Mammary epithelial cell (primary cell): ENCODE data around the gene TNFSF13B.

Experiments
- CTCF ChIP-seq, 2 donors: IDR thresholded peaks in 1 of 2; conservative IDR thresholded peaks in 1 of 2; 2 replicates each; pipeline ENCODE4 v1.5.1; 2011 to 2012; ENCODE audit warnings: inconsistent platforms in 2 of 2, low read length in 2 of 2, mild to moderate bottlenecking in 2 of 2, control low read depth in 1 of 2, low read depth in 1 of 2; ENCODE audit not compliant: insufficient read depth in 1 of 2; ENCODE audit errors: extremely low read depth in 1 of 2
- EZH2 ChIP-seq: IDR thresholded peaks from 2 replicates; pipeline ENCODE4 v1.6.1; 2012; ENCODE audit warnings: low read length, inconsistent platforms, borderline replicate concordance

DNA sequence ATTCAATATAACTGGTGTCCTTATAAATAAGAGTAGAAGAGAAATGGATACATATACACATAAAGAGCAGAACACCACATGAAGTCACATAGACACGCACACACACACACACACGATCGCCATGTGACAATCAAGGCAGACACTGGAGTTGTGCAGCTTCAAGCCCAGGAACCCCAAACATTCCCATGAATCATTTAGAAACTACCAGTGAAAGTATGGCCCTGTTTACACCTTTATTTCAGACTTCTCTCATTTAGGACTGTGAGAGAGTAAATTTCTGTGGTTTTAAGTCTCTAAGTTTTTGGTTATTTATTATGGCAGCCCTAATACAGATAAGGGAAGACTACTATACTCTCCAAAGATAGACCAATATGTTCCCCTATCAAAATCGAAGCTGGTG, 20.4 kb upstream of the TNFSF13B start:
- no peak for TF ChIP-seq EZH2
- TF ChIP-seq CTCF (conservative IDR thresholded peaks at IDR 0.05 in 1 of 2, IDR thresholded peaks at IDR 0.05 in 1 of 2; ENCODE audit: extremely low read depth in 1 of 2, insufficient read depth in 1 of 2, low read depth in 1 of 2, low read length in 2 of 2): no peak
